HepG2 (cell line): ENCODE results near the gene EIF5A2. TPM values are rescaled to one million over a fixed set of nuclear protein-coding genes. Genes with fewer than 3 reads are reported as not detected.

Experiments
- ARNT ChIP-seq: fragments of 450-650 bp; IDR thresholded peaks from 2 replicates; pipeline ENCODE4 v1.6.1; 2017
- CEBPG ChIP-seq: IDR thresholded peaks from 2 replicates; pipeline ENCODE4 v1.6.1; 2016
- FOXP1 ChIP-seq, 2 experiments: fragments of 450-650 bp in 1 of 2; IDR thresholded peaks; 2 replicates each; pipeline ENCODE4 v1.6.1; 2017 to 2018; ENCODE audit warnings: antibody characterized with exemption in 1 of 2
- HIVEP1 ChIP-seq: sonication (generic); formaldehyde crosslinking; IDR thresholded peaks from 2 replicates; pipeline ENCODE4 v1.4.0; 2020; ENCODE audit warnings: mild to moderate bottlenecking, missing genetic modification reagents
- MED13 ChIP-seq: sonication (generic); formaldehyde crosslinking; IDR thresholded peaks from 2 replicates; pipeline ENCODE4 v1.5.0; 2020; ENCODE audit warnings: missing genetic modification reagents
- SUZ12 ChIP-seq: fragments of 150-350 bp; IDR thresholded peaks from 2 replicates; pipeline ENCODE4 v1.6.1; 2014; ENCODE audit warnings: low read depth, low read length
- ZNF235 ChIP-seq: sonication (generic); formaldehyde crosslinking; IDR thresholded peaks from 2 replicates; pipeline ENCODE4 v1.8.1; 2023; ENCODE audit warnings: mild to moderate bottlenecking, missing genetic modification reagents, borderline replicate concordance
- ZNF260 ChIP-seq: sonication (generic); formaldehyde crosslinking; IDR thresholded peaks from 2 replicates; pipeline ENCODE4 v1.4.0; 2020; ENCODE audit warnings: missing genetic modification reagents, low read depth, mild to moderate bottlenecking, borderline replicate concordance
- ZNF33B ChIP-seq: sonication (generic); formaldehyde crosslinking; IDR thresholded peaks from 2 replicates; pipeline ENCODE4 v1.5.1; 2020; ENCODE audit warnings: mild to moderate bottlenecking, missing genetic modification reagents
- ZNF451 ChIP-seq: sonication (generic); formaldehyde crosslinking; IDR thresholded peaks from 2 replicates; pipeline ENCODE4 v1.5.0; 2020; ENCODE audit warnings: mild to moderate bottlenecking, missing genetic modification reagents
- ZSCAN31 ChIP-seq: sonication (generic); formaldehyde crosslinking; IDR thresholded peaks from 2 replicates; pipeline ENCODE4 v1.5.0; 2020; ENCODE audit warnings: low read depth, mild to moderate bottlenecking, missing genetic modification reagents
- polyA plus RNA-seq, 8 experiments: library from polyadenylated mRNA; depleted of rRNA in 3 of 8; stranded (reverse) in 7 of 8; unstranded in 1 of 8; fragments of >200 nt; fragmentation: Illumina TruSeq in 4 of 8; extraction: Trizol in 4 of 8; gene quantifications; 2 replicates each; pipeline versions ENCODE4 v1.2.1 to v1.2.3, GENCODE V29; 2011 to 2016; ENCODE audit warnings: low read depth in 4 of 8, missing spikeins in 1 of 8, mixed read lengths in 1 of 8; ENCODE audit not compliant: insufficient read depth in 1 of 8
- total RNA-seq, 5 experiments: library from RNA; depleted of rRNA; stranded (reverse); fragments of >200 nt; fragmentation: Illumina TruSeq; extraction: Trizol; gene quantifications; 2 replicates each; pipeline ENCODE4 v1.2.3, GENCODE V29; 2016; ENCODE audit warnings: low read depth in 1 of 5
- TF ChIP-seq, protein P1 (sequence below): sonication (generic); formaldehyde crosslinking; IDR thresholded peaks from 2 replicates; pipeline ENCODE4 v1.4.0; 2020; ENCODE audit warnings: missing genetic modification reagents
- TF ChIP-seq, protein P2 (sequence below): IDR thresholded peaks from 2 replicates; pipeline ENCODE4 v1.6.1; 2012; ENCODE audit warnings: inconsistent platforms
- TF ChIP-seq, protein P3 (sequence below): sonication (generic); formaldehyde crosslinking; IDR thresholded peaks from 2 replicates; pipeline ENCODE4 v1.4.0; 2020; ENCODE audit warnings: missing genetic modification reagents, mild to moderate bottlenecking, borderline replicate concordance
- TF ChIP-seq, protein P4 (sequence below): sonication (generic); formaldehyde crosslinking; IDR thresholded peaks from 2 replicates; pipeline ENCODE4 v1.8.0; 2022; ENCODE audit warnings: mild to moderate bottlenecking, missing genetic modification reagents; ENCODE audit not compliant: insufficient replicate concordance
- TF ChIP-seq, protein P5 (sequence below): sonication (generic); formaldehyde crosslinking; IDR thresholded peaks from 2 replicates; pipeline ENCODE4 v1.8.0; 2022; ENCODE audit warnings: missing genetic modification reagents, mild to moderate bottlenecking, inconsistent platforms, borderline replicate concordance
- TF ChIP-seq, protein P6 (sequence below): IDR thresholded peaks from 2 replicates; pipeline ENCODE4 v1.6.1; 2016; ENCODE audit warnings: missing compliant biosample characterization, missing genetic modification reagents, borderline replicate concordance

EIF5A2 gene
- total and polyA plus RNA-seq, 2 of the 13 experiments (the other 11 are each of a cell fraction or from before 2014, with no cell fraction given), result 3.5 to 9.4 TPM

DNA sequence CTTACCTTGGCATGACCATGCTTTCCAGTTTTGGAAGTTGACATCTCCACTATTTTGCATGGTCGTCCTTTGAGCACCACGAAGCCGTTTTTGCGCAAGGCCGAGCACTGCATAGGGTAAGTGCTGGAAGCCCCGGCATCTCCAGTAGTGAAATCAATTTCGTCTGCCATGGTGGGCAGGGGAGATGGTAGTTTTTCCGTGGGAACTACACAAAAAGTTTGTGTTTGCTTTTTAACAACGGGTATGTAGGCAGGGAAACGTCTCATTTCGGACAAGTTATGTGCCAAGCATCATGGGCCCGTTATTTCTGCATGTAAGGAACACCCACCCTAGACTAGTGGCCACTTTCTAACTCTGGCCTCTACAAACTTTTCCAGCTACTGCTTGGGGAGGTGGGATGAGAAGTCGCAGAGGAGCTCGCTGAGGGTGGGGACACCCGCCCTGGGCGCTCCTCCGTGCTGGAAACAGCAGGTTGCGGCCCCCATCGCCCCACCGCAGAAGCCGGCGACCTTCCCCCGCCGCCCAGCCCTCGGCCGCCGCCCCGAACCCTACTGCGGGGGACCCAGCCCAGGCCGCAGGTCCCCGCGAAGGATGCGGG lies 701 bp downstream of the EIF5A2 start (continued):
- TF ChIP-seq, protein P1, sequence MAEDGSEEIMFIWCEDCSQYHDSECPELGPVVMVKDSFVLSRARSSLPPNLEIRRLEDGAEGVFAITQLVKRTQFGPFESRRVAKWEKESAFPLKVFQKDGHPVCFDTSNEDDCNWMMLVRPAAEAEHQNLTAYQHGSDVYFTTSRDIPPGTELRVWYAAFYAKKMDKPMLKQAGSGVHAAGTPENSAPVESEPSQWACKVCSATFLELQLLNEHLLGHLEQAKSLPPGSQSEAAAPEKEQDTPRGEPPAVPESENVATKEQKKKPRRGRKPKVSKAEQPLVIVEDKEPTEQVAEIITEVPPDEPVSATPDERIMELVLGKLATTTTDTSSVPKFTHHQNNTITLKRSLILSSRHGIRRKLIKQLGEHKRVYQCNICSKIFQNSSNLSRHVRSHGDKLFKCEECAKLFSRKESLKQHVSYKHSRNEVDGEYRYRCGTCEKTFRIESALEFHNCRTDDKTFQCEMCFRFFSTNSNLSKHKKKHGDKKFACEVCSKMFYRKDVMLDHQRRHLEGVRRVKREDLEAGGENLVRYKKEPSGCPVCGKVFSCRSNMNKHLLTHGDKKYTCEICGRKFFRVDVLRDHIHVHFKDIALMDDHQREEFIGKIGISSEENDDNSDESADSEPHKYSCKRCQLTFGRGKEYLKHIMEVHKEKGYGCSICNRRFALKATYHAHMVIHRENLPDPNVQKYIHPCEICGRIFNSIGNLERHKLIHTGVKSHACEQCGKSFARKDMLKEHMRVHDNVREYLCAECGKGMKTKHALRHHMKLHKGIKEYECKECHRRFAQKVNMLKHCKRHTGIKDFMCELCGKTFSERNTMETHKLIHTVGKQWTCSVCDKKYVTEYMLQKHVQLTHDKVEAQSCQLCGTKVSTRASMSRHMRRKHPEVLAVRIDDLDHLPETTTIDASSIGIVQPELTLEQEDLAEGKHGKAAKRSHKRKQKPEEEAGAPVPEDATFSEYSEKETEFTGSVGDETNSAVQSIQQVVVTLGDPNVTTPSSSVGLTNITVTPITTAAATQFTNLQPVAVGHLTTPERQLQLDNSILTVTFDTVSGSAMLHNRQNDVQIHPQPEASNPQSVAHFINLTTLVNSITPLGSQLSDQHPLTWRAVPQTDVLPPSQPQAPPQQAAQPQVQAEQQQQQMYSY (CRISPR knock-in tag), result 0 out of 2 replicates have a peak, but pooled peaks have one; percentile 23
- TF ChIP-seq ARNT (no peak), FOXP1 (IDR thresholded peaks at IDR 0.05) (no peak), FOXP1 (CRISPR knock-in tag; IDR thresholded peaks at IDR 0.05) (no peak), ZSCAN31 (0 out of 2 replicates have a peak, but pooled peaks have one; percentile 5), HIVEP1 (CRISPR knock-in tag) (0 out of 2 replicates have a peak, but pooled peaks have one; percentile 24), ZNF33B (CRISPR knock-in tag) (no peak), ZNF260 (CRISPR knock-in tag) (no peak), ZNF235 (CRISPR knock-in tag) (peak; percentile 37; the same call in 1 of the 2 replicates), CEBPG (CRISPR knock-in tag) (0 out of 2 replicates have a peak, but pooled peaks have one; percentile 40), ZNF451 (CRISPR knock-in tag) (no peak), MED13 (CRISPR knock-in tag) (peak; percentile 0; the same call in 1 of the 2 replicates), SUZ12 (no peak)
- TF ChIP-seq, protein P2, sequence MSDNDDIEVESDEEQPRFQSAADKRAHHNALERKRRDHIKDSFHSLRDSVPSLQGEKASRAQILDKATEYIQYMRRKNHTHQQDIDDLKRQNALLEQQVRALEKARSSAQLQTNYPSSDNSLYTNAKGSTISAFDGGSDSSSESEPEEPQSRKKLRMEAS, result peak; percentile 51; the same call in 1 of the 2 replicates
- TF ChIP-seq, protein P3, sequence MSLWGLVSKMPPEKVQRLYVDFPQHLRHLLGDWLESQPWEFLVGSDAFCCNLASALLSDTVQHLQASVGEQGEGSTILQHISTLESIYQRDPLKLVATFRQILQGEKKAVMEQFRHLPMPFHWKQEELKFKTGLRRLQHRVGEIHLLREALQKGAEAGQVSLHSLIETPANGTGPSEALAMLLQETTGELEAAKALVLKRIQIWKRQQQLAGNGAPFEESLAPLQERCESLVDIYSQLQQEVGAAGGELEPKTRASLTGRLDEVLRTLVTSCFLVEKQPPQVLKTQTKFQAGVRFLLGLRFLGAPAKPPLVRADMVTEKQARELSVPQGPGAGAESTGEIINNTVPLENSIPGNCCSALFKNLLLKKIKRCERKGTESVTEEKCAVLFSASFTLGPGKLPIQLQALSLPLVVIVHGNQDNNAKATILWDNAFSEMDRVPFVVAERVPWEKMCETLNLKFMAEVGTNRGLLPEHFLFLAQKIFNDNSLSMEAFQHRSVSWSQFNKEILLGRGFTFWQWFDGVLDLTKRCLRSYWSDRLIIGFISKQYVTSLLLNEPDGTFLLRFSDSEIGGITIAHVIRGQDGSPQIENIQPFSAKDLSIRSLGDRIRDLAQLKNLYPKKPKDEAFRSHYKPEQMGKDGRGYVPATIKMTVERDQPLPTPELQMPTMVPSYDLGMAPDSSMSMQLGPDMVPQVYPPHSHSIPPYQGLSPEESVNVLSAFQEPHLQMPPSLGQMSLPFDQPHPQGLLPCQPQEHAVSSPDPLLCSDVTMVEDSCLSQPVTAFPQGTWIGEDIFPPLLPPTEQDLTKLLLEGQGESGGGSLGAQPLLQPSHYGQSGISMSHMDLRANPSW, result 0 out of 2 replicates have a peak, but pooled peaks have one; percentile 9
- TF ChIP-seq, protein P4, sequence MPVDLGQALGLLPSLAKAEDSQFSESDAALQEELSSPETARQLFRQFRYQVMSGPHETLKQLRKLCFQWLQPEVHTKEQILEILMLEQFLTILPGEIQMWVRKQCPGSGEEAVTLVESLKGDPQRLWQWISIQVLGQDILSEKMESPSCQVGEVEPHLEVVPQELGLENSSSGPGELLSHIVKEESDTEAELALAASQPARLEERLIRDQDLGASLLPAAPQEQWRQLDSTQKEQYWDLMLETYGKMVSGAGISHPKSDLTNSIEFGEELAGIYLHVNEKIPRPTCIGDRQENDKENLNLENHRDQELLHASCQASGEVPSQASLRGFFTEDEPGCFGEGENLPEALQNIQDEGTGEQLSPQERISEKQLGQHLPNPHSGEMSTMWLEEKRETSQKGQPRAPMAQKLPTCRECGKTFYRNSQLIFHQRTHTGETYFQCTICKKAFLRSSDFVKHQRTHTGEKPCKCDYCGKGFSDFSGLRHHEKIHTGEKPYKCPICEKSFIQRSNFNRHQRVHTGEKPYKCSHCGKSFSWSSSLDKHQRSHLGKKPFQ, result peak; percentile 11
- TF ChIP-seq, protein P5, sequence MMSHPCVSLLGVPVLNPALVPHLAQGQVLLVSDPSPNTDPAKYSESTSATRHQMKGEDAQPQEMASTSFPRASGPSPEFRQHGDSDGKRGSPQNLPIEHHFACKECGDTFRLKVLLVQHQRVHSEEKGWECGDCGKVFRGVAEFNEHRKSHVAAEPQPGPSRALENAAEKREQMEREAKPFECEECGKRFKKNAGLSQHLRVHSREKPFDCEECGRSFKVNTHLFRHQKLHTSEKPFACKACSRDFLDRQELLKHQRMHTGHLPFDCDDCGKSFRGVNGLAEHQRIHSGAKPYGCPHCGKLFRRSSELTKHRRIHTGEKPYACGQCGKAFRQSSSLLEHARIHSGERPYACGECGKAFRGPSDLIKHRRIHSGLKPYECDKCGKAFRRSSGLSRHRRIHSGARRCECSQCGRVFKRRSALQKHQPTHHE (CRISPR knock-in tag), result 0 out of 2 replicates have a peak, but pooled peaks have one; percentile 1
- TF ChIP-seq, protein P6, sequence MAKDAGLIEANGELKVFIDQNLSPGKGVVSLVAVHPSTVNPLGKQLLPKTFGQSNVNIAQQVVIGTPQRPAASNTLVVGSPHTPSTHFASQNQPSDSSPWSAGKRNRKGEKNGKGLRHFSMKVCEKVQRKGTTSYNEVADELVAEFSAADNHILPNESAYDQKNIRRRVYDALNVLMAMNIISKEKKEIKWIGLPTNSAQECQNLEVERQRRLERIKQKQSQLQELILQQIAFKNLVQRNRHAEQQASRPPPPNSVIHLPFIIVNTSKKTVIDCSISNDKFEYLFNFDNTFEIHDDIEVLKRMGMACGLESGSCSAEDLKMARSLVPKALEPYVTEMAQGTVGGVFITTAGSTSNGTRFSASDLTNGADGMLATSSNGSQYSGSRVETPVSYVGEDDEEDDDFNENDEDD (CRISPR knock-in tag), result 0 out of 2 replicates have a peak, but pooled peaks have one; percentile 11
